HT1080 (cell line): ENCODE measurements around the gene ZNF683. TPM values are rescaled to one million over a fixed set of nuclear protein-coding genes. Genes with fewer than 3 reads are reported as not detected.
"Not testable (repeated sequence)": the region's sequence is repeated elsewhere in the genome, so short reads cannot be mapped to it uniquely, and the experiment has no call there.

Experiments used
- DNase-seq: peaks from one replicate; pipeline ENCODE4 v3.0.0-alpha.2; 2015; ENCODE audit warnings: low read depth
- polyA plus RNA-seq, 2 experiments: library from polyadenylated mRNA; depleted of rRNA; stranded (reverse); fragments of >200 nt; gene quantifications; 2 replicates each; pipeline ENCODE4 v1.2.3, GENCODE V29; 2015
- total RNA-seq: library from RNA; depleted of rRNA; stranded (reverse); fragments of >200 nt; shearing (Covaris generic); gene quantifications from 2 replicates; pipeline ENCODE4 v1.2.3, GENCODE V29; 2014; rRNA removed

The ZNF683 gene
- not detected in 2 replicates for total RNA-seq
- polyA plus RNA-seq (2015; cell fraction: cytosol; rRNA removed), result not detected in 2 replicates
- not detected in 2 replicates for polyA plus RNA-seq (2015; cell fraction: nucleus; rRNA removed)

DNA sequence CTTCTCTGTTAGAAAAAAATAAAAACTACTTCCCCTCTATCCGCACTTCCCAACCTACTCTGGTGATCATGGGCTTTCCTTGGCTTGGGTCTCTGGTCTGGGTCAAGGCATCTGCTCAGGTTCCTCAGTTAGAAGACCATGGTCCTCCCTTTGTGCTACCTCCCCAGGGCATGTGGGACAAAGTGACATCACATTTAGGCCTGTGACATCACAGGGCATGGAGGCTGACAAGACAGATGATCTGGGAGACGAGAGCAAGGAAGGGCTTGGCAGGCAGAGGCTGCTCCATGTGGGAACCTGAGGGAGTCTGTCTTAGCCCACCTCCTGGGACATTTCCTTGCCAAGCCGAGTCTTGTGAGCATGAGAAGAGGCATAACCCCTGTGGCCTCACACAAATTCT is at the start of gene ZNF683:
Gene ZNF683 (minus strand): TSS at position 140 of the 400 bp plus-strand sequence. CDS start 4,179 bp downstream, outside the sequence.
- not testable (repeated sequence) for DNase-seq

DNA sequence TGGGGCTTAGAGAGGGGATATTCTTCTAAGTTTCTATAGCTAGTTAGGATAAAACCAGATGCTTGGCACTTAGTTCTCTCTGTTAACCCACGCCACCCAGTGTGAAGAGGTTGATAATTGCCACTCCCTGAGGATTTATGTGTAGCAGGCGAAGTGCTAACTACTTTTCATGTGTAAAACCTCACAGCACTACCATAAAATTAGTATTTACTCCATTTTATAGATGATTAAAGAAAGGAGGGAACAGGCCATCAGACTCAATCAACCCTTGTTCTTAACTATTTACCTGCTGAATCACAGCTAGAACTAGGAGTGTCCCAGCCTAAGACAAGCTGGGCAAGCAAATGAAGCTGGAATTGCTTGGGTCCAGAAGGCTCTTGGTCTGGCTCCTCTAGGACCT is 46.9 kb upstream of the ZNF683 start:
- DNase-seq, result no peak

DNA sequence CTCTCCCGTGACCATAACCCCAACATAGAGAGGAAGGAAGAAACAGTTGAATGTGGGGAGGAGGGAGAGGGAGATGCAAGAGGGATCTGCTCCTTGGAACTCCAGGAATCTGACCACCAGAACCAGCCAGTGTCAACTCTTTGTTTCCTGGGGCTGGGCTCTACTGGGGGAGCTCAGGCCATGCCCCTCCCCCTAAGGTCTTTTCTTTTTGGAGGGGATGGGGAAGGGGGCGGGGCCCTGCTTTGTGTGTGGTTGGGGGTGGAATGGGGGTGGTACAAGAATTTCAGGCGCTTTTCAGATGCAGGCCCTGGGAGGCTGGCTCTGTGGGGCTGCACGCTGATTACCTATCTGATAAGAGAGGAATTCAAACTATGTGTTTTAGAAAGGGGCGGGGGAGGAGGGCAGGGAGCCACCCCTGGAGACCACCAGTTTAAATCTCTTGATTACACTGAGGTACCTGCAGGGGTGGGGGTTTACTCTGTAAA is 46.4 kb upstream of the ZNF683 start:
- no peak for DNase-seq

DNA sequence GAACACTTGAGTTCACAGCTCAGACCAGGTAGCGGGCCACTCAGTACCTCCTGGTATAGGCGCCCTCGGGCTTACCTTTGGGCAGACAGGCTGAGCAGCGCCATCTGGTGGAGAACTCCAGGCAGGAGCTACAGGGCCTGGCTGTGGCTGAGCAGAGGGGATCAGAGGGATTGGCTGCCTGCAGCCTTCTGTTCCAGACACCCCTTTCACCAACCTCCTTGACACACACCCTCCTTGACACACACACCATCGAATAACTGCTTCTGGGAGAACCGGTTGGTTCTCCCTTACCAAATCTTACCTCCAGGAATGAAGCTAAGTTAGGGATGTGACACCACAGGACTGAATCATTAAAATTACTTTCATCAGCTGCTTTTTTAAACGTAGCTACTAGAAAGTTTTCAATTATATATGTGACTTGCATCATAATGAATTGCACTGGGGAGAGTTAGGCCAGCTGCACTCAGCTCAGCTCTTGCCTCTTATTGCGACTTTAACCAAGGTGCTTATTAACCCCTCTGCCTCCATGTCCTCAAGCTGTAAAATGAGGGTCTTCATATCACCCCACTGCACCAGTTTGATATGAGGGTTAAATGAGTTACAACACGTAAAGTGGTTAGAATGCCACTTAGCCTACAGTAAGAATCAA is 44.7 kb upstream of the ZNF683 start:
- DNase-seq, result peak; percentile 49

DNA sequence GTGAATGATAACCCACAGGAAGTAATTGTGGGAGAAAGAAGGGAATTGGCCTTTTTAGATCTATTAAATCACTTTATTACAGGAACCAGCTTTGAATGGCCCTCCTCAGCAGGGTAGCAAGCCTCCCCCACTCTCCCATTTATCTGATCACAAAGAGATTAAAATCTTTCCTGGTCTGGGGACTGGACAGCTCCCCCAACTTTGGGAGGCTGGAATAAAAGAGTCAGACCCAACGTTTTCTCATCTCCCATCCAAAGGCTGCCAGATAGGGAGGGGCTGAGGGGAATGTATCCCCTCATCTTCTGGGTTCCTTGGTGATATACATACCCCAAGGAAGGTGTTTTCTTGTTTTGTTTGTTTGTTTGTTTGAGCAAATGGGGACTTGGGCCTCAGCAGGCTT is 40.5 kb upstream of the ZNF683 start:
- DNase-seq, result no peak

- DNase-seq, result no peak
Observed at GRCh38 chr1:26412180-26412840, 39.8 kb upstream of the ZNF683 start.

DNA sequence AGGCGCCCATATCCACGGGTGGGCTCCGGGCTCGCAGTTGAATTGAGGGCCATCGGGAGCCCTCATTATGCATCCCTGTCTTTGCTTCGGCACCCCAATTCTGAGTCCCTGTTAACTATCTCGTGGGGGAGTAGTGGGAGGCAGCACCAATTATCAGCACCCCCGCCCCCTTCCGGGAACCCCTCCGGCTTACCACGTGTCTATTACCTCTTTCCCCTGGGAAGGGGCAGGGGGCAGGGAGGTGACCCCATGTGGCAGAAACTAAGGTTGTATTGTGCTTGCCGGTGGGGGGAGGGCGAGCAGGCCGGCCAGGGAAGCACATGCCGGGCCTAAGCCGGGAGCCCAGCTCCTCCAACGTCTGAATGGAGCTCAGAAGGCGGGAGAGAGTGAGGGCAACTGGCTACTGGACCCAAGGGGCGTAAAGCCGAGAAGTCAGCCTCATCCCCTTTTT is 39.1 kb upstream of the ZNF683 start:
- DNase-seq, result no peak

- no peak for DNase-seq
Observed at GRCh38 chr1:26410706-26411623, 38.4 kb upstream of the ZNF683 start, which contains the start of gene LIN28A. TSS of gene LIN28A (plus strand) at chr1:26410817. CDS start at chr1:26410892, 75 bp downstream.

DNA sequence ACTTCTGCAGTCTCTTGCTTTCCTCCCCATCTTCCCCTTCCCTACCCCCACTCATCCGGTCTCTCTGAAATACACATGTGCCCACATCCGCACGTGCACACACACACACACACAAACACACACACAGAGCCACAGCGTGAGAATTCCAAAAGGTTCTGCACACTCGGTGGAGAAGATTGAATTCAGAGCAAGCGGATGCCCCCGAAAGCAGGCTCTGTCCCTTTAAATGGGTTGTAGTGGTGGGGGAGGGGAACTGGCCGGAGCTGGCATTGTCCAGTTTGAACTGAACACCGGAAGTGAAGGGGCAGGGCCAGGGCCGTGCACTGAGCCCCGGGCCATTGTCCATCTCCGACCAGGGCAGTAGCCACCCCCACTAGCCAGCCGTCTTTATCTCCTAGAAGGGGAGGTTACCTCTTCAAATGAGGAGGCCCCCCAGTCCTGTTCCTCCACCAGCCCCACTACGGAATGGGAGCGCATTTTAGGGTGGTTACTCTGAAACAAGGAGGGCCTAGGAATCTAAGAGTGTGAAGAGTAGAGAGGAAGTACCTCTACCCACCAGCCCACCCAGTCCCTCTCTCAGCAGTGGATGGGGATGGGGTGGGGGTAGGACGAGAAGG is 36.7 kb upstream of the ZNF683 start:
- no peak for DNase-seq

DNA sequence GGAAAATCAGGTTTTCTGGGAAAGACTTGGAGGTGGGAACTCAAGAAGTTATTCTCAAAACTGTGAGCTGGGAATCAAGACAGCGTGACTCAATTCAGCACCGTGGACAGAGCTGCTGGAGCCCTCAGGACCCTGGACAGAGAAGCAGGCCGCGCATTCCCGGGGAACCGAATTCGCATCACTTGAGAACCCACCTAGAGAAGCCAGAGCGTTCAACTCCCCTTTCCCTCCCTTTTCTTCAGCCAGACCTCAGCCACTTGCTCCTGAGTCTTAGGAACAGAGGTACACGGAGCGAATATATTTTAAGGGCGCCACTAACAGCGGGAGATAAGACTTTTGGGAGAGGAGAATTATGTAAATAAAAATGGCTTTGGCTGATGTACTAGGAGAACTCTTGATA is 36.1 kb upstream of the ZNF683 start:
- DNase-seq, result peak; percentile 61

DNA sequence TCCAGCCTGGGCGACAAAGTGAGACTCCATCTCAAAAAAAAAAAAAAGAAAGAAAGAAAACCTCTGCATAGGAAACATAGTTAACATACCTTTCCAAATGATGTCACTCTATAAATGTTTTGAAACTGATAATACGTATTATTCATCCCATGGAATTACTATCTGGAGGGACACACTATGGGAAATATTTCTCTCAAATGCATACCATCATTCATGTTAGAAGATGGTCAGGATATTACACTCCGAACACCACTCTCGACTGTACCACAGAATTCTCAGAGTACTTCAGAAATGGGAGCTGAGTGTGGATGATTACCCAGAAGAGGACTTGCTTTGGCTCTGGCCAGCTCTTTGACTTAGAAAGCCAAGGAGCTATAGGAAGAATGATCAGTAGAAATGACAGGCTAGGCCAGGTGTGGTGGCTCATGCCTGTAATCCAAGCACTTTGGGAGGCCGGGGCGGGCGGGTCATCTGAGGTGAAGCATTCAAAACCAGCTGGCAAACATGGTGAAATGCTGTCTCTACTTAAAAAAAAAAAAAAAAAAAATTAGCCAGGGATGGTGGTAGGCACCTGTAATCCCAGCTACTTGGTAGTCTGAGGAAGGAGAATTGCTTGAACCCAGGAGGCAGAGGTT is 32.8 kb upstream of the ZNF683 start:
- DNase-seq, result no peak

DNA sequence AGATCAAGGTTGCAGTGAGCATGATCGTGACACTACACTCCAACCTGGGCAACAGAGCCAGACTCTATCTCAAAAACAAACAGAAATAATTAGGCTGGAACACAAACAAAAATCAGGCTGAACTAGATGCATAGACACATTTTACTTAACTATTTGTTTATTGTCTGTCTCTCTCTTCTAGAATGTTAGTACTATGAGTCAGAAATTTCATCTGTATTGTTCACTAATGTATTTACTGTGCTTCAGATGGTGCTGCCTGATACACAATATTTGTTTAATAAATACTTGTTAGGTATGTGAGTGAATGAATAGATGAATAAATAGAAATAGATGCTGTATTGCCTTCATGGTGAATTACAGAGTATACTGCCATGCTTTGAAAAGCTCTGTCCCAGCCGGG is 32.1 kb upstream of the ZNF683 start:
- DNase-seq, result no peak

- no peak for DNase-seq
Observed at GRCh38 chr1:26403656-26404055, 31.1 kb upstream of the ZNF683 start.

GRCh38 chr1:26401891-26402290 is 29.3 kb upstream of the ZNF683 start:
- DNase-seq, result no peak

DNA sequence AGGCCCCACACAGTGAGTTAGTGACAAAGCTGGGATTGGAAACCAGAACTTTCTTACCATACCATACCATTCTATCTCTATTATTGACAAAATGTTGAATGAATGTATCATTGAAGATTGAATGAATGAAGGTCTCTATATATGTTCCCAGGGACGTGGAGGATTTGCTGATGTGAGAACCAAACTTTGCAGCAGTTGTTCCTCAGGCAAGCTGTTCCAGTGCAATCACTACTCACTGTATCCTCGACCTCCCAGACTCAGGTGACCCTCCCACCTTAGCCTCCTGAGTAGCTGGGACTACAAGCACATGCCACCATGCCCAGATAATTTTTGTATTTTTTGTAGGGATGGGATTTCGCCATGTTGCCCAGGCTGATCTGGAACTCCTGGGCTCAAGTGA is 26.5 kb upstream of the ZNF683 start:
- no peak for DNase-seq

GRCh38 chr1:26395754-26396153 is 23.2 kb upstream of the ZNF683 start:
- no peak for DNase-seq

GRCh38 chr1:26391450-26391849 is 18.9 kb upstream of the ZNF683 start:
- peak; percentile 63 for DNase-seq

GRCh38 chr1:26389604-26390247 is 17.2 kb upstream of the ZNF683 start:
- DNase-seq, result no peak

DNA sequence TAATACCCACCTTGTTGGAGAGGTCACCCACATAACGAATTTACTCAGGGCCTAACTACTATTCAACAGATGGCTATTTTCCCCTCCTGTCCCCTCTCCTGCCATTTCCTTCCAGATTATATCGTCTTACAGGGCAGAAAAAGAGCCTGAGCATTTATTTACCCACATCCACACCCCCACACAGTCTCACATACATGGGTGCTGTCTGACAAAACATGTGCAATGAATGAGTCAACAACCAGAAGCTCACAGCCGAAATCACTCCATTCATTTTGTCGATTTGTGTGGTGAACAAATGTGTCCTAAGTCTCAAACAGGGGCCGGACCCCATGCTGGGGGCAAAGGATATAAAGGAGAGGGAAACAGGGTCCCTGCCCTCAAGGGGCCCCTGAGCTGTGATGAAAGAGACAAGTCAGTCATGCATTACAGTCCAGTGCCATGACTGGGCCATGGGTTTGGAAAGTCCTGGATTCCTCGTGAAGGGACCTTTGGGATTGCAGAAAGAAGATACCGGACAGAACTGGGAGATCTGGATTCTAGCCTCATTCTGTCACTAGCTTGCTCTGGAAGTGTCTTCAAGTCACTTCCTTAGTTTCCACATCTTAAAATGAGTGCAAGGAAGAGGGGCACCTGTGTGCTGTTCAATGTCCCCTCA is 16.4 kb upstream of the ZNF683 start:
- DNase-seq, result no peak
